GM12874 (cell line): ENCODE results near the gene HTR7.

ENCODE experiments used
- CTCF ChIP-seq: IDR thresholded peaks from 2 replicates; pipeline ENCODE4 v1.5.1; 2011; ENCODE audit warnings: low read depth, mild to moderate bottlenecking, control low read depth, low read length, moderate library complexity; ENCODE audit not compliant: insufficient read depth

Gene HTR7

GRCh38 chr10:90732581-90732980 is 125.3 kb downstream of the HTR7 start:
- TF ChIP-seq CTCF: no peak

- no peak for TF ChIP-seq CTCF
Observed at GRCh38 chr10:90723416-90724068, 134.3 kb downstream of the HTR7 start.

DNA sequence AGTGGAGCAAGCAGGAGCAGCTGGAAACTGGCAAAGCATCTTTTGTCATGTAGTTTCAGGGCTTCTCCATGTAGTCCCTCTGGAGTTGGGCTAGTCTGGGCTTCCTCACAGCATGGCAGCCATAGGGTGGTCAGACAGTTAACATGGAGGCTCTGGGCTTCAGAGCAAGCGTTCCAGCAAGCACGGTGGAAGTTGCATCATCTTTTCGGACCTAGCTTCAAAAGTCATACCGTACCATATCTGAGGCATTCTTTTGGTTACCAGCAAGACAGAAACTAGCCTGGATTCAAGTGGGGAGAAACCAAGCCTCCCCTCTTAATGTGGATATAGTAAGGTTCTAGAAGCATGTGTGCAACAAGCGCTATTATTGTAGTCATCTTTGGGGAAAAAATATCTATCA is 135.0 kb downstream of the HTR7 start:
- TF ChIP-seq CTCF: no peak

GRCh38 chr10:90718182-90718581 is 139.7 kb downstream of the HTR7 start:
- TF ChIP-seq CTCF: no peak

DNA sequence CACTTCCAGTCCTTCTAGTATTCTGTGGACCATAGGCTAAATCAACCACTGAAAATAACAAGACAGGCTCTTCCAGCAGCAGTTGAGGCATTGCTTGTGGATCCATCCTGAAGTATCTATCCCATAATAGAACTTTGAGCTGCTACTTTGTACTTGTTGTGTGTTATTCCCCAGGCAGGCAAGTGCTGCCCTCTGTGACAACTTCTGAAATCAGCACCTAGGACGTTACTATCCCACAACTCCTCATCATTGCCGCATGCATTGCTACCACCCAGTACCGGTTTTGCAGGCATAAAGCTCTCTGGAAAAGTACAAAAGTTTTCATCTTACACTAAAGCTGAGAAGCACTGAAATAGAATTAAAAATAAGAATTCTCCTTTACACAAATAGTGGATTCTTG is 145.3 kb downstream of the HTR7 start:
- TF ChIP-seq CTCF: no peak

DNA sequence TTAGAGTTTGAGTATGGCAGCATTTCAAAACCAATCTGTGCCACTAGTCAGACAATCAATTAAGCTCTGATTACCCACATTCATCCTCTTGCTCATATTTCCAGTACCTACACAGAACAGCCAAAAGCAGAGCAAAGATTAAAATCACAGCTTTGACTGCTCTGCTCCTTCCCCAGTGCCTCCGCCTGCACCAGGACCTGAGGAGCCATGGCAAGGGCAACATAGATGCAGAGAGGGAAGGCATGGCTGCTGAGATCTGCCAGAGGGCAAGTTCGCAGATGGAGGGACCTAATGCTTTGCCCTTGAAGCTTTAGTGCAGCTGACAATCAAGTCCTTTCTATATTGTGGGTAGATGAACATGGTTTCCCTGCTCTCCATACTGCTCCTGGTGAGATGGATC is 148.1 kb downstream of the HTR7 start:
- no peak for TF ChIP-seq CTCF

DNA sequence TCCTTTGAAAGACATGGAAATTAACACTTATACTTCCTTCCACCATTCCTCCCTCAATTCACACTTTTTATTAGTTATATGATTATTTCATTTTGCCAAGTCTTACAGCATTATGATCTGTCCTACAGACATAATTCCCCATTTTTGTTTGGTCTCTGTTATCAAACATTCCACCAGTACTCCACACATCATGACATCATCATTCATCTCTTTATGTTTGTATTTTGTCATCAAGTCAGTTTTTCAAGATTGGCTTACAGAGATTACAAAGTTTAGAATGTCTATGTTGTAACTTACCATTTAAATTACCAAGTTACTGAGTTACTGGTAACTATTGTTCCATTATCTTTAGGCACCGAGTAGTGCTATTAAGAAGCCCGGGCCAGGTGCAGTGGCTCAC is 150.2 kb downstream of the HTR7 start:
- no peak for TF ChIP-seq CTCF

GRCh38 chr10:90701428-90701827 is 156.4 kb downstream of the HTR7 start:
- TF ChIP-seq CTCF: no peak
